ENCODE measurements around the gene CCT5. TPM values are rescaled to one million over a fixed set of nuclear protein-coding genes. Genes with fewer than 3 reads are reported as not detected.

The CCT5 gene
- total RNA-seq, 1 experiment from 2014 or later = 548 TPM

DNA sequence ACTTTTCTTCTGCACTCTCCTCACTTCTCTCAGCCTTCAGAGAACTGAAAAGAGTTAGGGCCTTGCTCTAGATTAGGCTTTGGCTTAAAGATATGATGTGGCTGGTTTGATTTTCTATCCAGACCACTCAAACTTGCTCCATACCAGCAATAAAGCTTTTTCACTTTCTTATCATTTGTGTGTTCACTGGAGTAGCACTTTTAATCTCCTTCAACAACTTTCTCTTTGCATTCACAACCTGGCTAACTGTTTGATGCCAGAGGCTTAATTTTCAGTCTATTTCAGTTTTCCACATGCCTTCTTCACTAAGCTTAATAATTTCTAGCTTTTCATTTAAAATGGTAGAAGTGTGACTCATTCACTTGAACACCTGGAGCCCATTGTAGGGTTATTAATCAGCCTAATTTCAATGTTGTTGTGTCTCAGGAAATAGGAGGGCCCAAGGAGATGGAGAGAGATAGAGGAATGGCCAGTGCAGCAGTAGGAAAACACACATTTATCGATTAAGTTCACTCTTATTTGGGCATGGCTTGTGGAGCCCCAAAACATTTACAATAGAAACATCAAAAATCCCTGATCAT, 6.3 kb upstream of the CCT5 start:
- CTCF ChIA-PET = interaction anchor here (0.7 kb wide), 1 partner anchor 411 kb away, joined by 3 read pairs; no protein-coding TSS in a partner anchor
- ATAC-seq = no peak

GRCh38 chr5:10244342-10244944, 5.6 kb upstream of the CCT5 start:
- CTCF ChIA-PET = no interaction called here
- TF ChIP-seq ESRRA (CRISPR knock-in tag; IDR thresholded peaks at IDR 0.05; ENCODE audit: borderline replicate concordance) (no peak), ZNF512 (CRISPR knock-in tag; IDR thresholded peaks at IDR 0.05; ENCODE audit: borderline replicate concordance) (no peak), ZNF121 (CRISPR knock-in tag; IDR thresholded peaks at IDR 0.05) (peak; percentile 78), TP53 (CRISPR knock-in tag; IDR thresholded peaks at IDR 0.05) (no peak)
- TF ChIP-seq, protein P1, sequence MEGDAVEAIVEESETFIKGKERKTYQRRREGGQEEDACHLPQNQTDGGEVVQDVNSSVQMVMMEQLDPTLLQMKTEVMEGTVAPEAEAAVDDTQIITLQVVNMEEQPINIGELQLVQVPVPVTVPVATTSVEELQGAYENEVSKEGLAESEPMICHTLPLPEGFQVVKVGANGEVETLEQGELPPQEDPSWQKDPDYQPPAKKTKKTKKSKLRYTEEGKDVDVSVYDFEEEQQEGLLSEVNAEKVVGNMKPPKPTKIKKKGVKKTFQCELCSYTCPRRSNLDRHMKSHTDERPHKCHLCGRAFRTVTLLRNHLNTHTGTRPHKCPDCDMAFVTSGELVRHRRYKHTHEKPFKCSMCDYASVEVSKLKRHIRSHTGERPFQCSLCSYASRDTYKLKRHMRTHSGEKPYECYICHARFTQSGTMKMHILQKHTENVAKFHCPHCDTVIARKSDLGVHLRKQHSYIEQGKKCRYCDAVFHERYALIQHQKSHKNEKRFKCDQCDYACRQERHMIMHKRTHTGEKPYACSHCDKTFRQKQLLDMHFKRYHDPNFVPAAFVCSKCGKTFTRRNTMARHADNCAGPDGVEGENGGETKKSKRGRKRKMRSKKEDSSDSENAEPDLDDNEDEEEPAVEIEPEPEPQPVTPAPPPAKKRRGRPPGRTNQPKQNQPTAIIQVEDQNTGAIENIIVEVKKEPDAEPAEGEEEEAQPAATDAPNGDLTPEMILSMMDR (IDR thresholded peaks at IDR 0.05) = no peak

More for the DNA sequence above, 6.3 kb upstream of the CCT5 start:
- Mint-ChIP-seq H3K27me3 (ENCODE audit: low read depth) (no peaks in the 10 kb centered on the region), H3K9me3 (no peaks in the 10 kb centered on the region), H3K4me3 (no peak overlapping the region), H3K4me1 (peaks cover 8% of the 10 kb centered on the region), H3K27ac (no peak overlapping the region), H3K36me3 (peaks cover 1% of the 10 kb centered on the region)
- POLR2A ChIA-PET = no interaction called here
- TF ChIP-seq KAT7 (CRISPR knock-in tag; IDR thresholded peaks at IDR 0.05; ENCODE audit: borderline replicate concordance) (no peak), CREM (CRISPR knock-in tag; IDR thresholded peaks at IDR 0.05) (no peak), RORB (CRISPR knock-in tag; IDR thresholded peaks at IDR 0.05) (no peak), ATF3 (CRISPR knock-in tag; conservative IDR thresholded peaks at IDR 0.05) (no peak), MYBL2 (CRISPR knock-in tag; IDR thresholded peaks at IDR 0.05) (no peak), ZSCAN18 (CRISPR knock-in tag; IDR thresholded peaks at IDR 0.05) (no peak), ZNF396 (CRISPR knock-in tag; IDR thresholded peaks at IDR 0.05; ENCODE audit: borderline replicate concordance) (no peak), CREB1 (CRISPR knock-in tag; IDR thresholded peaks at IDR 0.05) (no peak), MXD4 (CRISPR knock-in tag; IDR thresholded peaks at IDR 0.05; ENCODE audit: borderline replicate concordance) (no peak)
- TF ChIP-seq, protein P2, sequence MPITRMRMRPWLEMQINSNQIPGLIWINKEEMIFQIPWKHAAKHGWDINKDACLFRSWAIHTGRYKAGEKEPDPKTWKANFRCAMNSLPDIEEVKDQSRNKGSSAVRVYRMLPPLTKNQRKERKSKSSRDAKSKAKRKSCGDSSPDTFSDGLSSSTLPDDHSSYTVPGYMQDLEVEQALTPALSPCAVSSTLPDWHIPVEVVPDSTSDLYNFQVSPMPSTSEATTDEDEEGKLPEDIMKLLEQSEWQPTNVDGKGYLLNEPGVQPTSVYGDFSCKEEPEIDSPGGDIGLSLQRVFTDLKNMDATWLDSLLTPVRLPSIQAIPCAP (CRISPR knock-in tag; IDR thresholded peaks at IDR 0.05) = no peak
- TF ChIP-seq, protein P3, sequence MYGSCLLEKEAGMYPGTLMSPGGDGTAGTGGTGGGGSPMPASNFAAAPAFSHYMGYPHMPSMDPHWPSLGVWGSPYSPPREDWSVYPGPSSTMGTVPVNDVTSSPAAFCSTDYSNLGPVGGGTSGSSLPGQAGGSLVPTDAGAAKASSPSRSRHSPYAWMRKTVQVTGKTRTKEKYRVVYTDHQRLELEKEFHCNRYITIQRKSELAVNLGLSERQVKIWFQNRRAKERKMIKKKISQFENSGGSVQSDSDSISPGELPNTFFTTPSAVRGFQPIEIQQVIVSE (CRISPR knock-in tag; IDR thresholded peaks at IDR 0.05; ENCODE audit: borderline replicate concordance) = no peak
- no peak for DNase-seq (ENCODE audit: low spot score)

More at GRCh38 chr5:10244342-10244944, 5.6 kb upstream of the CCT5 start:
- Mint-ChIP-seq H3K27ac (no peak overlapping the region), H3K36me3 (no peaks in the 10 kb centered on the region), H3K4me3 (no peak overlapping the region), H3K27me3 (ENCODE audit: low read depth) (no peaks in the 10 kb centered on the region), H3K9me3 (no peaks in the 10 kb centered on the region), H3K4me1 (peaks cover 12% of the 10 kb centered on the region)
- POLR2A ChIA-PET = no interaction called here
- ATAC-seq (no peak), DNase-seq (ENCODE audit: low spot score) (no peak)

Measured in WTC11 (cell line).